SK-N-SH (cell line): ENCODE results near the gene ADGRE3. TPM values are rescaled to one million over a fixed set of nuclear protein-coding genes. Genes with fewer than 3 reads are reported as not detected.

Experiments used
- CTCF ChIA-PET: fragments of 300-600, 350-600 bp; formaldehyde crosslinking; extraction: SDS; loops from one replicate; lab custom pipeline; 2021; lab: Yijun Ruan, JAX
- POLR2A ChIA-PET: fragments of 350-600 bp; sonication (Branson Sonifier 250); formaldehyde crosslinking; extraction: SDS; loops from one replicate; lab custom pipeline; 2020; ENCODE audit warnings: antibody characterized with exemption, inconsistent platforms; lab: Yijun Ruan, JAX
- DNase-seq: peaks from one replicate; pipeline ENCODE4 v3.0.0; 2012
- H2AFZ ChIP-seq: fragments of 200-600 bp; sonication (generic); 2 replicates; pipeline ENCODE4 v1.8.1; 2016; ENCODE audit warnings: antibody characterized with exemption, mild to moderate bottlenecking, low read depth
- H3F3A ChIP-seq: fragments of 200-600 bp; sonication (generic); replicated peaks from 2 replicates; pipeline ENCODE3; 2016; ENCODE audit warnings: antibody characterized with exemption, mild to moderate bottlenecking; ENCODE audit not compliant: insufficient read depth
- H3K27ac ChIP-seq, 2 experiments: fragments of 200-500 bp in 1 of 2; fragments of 200-600 bp in 1 of 2; sonication (Bioruptor generic) in 1 of 2; sonication (generic), shearing (Covaris generic) in 1 of 2; 2 replicates each; pipeline versions ENCODE4 v1.5.1 to v1.6.1; 2014 to 2016; ENCODE audit warnings: low read depth in 2 of 2, inconsistent platforms in 1 of 2, low read length in 1 of 2, mild to moderate bottlenecking in 1 of 2, mixed read lengths in 1 of 2
- H3K27me3 ChIP-seq: fragments of 200-600 bp; sonication (generic), shearing (Covaris generic); 2 replicates; pipeline ENCODE4 v1.6.1; 2016; ENCODE audit warnings: mixed run types; ENCODE audit not compliant: insufficient read depth
- H3K36me3 ChIP-seq, 2 experiments: fragments of 200-500 bp in 1 of 2; fragments of 200-600 bp in 1 of 2; sonication (Bioruptor generic) in 1 of 2; sonication (generic) in 1 of 2; replicated peaks in 1 of 2; 2 replicates each; pipeline versions ENCODE3 to v1.5.1; 2014 to 2016; ENCODE audit warnings: low read length in 1 of 2, mild to moderate bottlenecking in 1 of 2; ENCODE audit not compliant: insufficient read depth in 2 of 2, control insufficient read depth in 1 of 2
- H3K4me1 ChIP-seq, 2 experiments: fragments of 200-500 bp in 1 of 2; fragments of 200-600 bp in 1 of 2; sonication (Bioruptor generic) in 1 of 2; sonication (generic), shearing (Covaris generic) in 1 of 2; 2 replicates each; pipeline versions ENCODE4 v1.5.1 to v1.6.1; 2014 to 2016; ENCODE audit warnings: low read depth in 1 of 2, low read length in 1 of 2, mixed run types in 1 of 2; ENCODE audit not compliant: insufficient read depth in 2 of 2, control insufficient read depth in 1 of 2
- H3K4me2 ChIP-seq: fragments of 200-600 bp; sonication (generic), shearing (Covaris generic); 2 replicates; pipeline ENCODE4 v1.6.1; 2017; ENCODE audit warnings: mixed run types
- H3K4me3 ChIP-seq, 2 experiments: fragments of 200-500 bp in 1 of 2; fragments of 200-600 bp in 1 of 2; sonication (Bioruptor generic) in 1 of 2; sonication (generic), shearing (Covaris generic) in 1 of 2; 2 replicates each; pipeline versions ENCODE4 v1.5.1 to v1.8.1; 2014 to 2016; ENCODE audit warnings: low read depth in 2 of 2, inconsistent platforms in 1 of 2, low read length in 1 of 2, mild to moderate bottlenecking in 1 of 2, mixed read lengths in 1 of 2, moderate library complexity in 1 of 2
- H3K79me2 ChIP-seq: fragments of 200-600 bp; sonication (generic); 2 replicates; pipeline ENCODE4 v1.8.1; 2017; ENCODE audit warnings: mild to moderate bottlenecking; ENCODE audit not compliant: insufficient read depth
- H3K9ac ChIP-seq: fragments of 200-600 bp; sonication (generic); 2 replicates; pipeline ENCODE4 v1.6.1; 2017; ENCODE audit warnings: mixed run types
- H3K9me2 ChIP-seq: fragments of 200-600 bp; sonication (generic); 2 replicates; pipeline ENCODE4 v1.6.1; 2017; ENCODE audit warnings: mixed run types
- H3K9me3 ChIP-seq: fragments of 200-600 bp; sonication (generic); 2 replicates; pipeline ENCODE4 v1.6.1; 2017; ENCODE audit warnings: mixed run types, mild to moderate bottlenecking, moderate library complexity
- H4K20me1 ChIP-seq: fragments of 200-600 bp; sonication (generic); 2 replicates; pipeline ENCODE4 v1.6.1; 2017; ENCODE audit warnings: mild to moderate bottlenecking, mixed run types; ENCODE audit not compliant: insufficient read depth
- ELF1 ChIP-seq: IDR thresholded peaks from 2 replicates; pipeline ENCODE4 v1.4.0; 2012
- EZH2phosphoT487 ChIP-seq: fragments of 200-600 bp; sonication (generic); IDR thresholded peaks from 2 replicates; pipeline ENCODE4 v1.6.1; 2017; ENCODE audit warnings: low read depth, mixed run types, mild to moderate bottlenecking, antibody characterized with exemption, moderate library complexity, borderline replicate concordance
- FOSL2 ChIP-seq: IDR thresholded peaks from 2 replicates; pipeline ENCODE4 v1.4.0; 2012; ENCODE audit warnings: low read depth, mild to moderate bottlenecking, moderate library complexity, borderline replicate concordance
- FOXJ3 ChIP-seq: sonication (generic); formaldehyde crosslinking; IDR thresholded peaks from 2 replicates; pipeline ENCODE4 v1.5.1; 2020; ENCODE audit warnings: mild to moderate bottlenecking, missing genetic modification reagents
- FOXM1 ChIP-seq: IDR thresholded peaks from 2 replicates; pipeline ENCODE4 v1.4.0; 2012; ENCODE audit warnings: low read depth, mild to moderate bottlenecking
- GATA2 ChIP-seq: sonication (generic); formaldehyde crosslinking; IDR thresholded peaks from 2 replicates; pipeline ENCODE4 v1.5.0; 2020; ENCODE audit warnings: mild to moderate bottlenecking, missing genetic modification reagents
- IRF3 ChIP-seq: fragments of 150-350 bp; IDR thresholded peaks from 2 replicates; pipeline ENCODE4 v1.6.1; 2016; ENCODE audit warnings: mild to moderate bottlenecking, low read depth, low read length
- NFIC ChIP-seq: IDR thresholded peaks from 2 replicates; pipeline ENCODE4 v1.4.0; 2012; ENCODE audit warnings: borderline replicate concordance
- NRF1 ChIP-seq: IDR thresholded peaks from 2 replicates; pipeline ENCODE4 v1.6.1; 2012; ENCODE audit warnings: low read depth, mild to moderate bottlenecking, low read length
- POLR2AphosphoS5 ChIP-seq: IDR thresholded peaks from 2 replicates; pipeline ENCODE4 v1.6.1; 2012; ENCODE audit warnings: low read depth, low read length
- RXRA ChIP-seq: IDR thresholded peaks from 2 replicates; pipeline ENCODE4 v1.4.0; 2012; ENCODE audit warnings: low read depth, mild to moderate bottlenecking, borderline replicate concordance
- TCF12 ChIP-seq: IDR thresholded peaks from 2 replicates; pipeline ENCODE4 v1.4.0; 2012
- TEAD4 ChIP-seq: IDR thresholded peaks from 2 replicates; pipeline ENCODE4 v1.4.0; 2012; ENCODE audit warnings: mild to moderate bottlenecking, borderline replicate concordance; ENCODE audit not compliant: insufficient read depth
- USF1 ChIP-seq: IDR thresholded peaks from 2 replicates; pipeline ENCODE4 v1.4.0; 2012; ENCODE audit warnings: low read depth, borderline replicate concordance
- YY1 ChIP-seq: IDR thresholded peaks from 2 replicates; pipeline ENCODE4 v1.4.0; 2012; ENCODE audit warnings: low read depth, mild to moderate bottlenecking
- ZBTB33 ChIP-seq: IDR thresholded peaks from 2 replicates; pipeline ENCODE4 v1.4.0; 2012; ENCODE audit warnings: low read depth, borderline replicate concordance
- WGBS: methylation state at CpG from one replicate; pipeline ENCODE4 v1.1.6; 2017; ENCODE audit warnings: low lambda C conversion rate; 5-methylcytosine and 5-hydroxymethylcytosine counted together
- polyA plus RNA-seq, 3 experiments: library from polyadenylated mRNA; depleted of rRNA; stranded (reverse); fragments of >200 nt; gene quantifications; 2 replicates each; pipeline ENCODE4 v1.2.3, GENCODE V29; 2012
- TF ChIP-seq, protein P1 (sequence below): fragments of 200-600 bp; sonication (generic); IDR thresholded peaks from 2 replicates; pipeline ENCODE4 v1.6.1; 2017; ENCODE audit warnings: antibody characterized with exemption, mild to moderate bottlenecking, moderate library complexity

Gene ADGRE3
- polyA plus RNA-seq, 1 of the 3 experiments (the other 2 are of a cell fraction) = not detected

GRCh38 chr19:14603990-14604387 lies 70.7 kb downstream of the ADGRE3 start:
- WGBS = 9% methylated on average over 2 of the region's 2 CpGs
- no peaks in the 10 kb centered on the region for H3K79me2 ChIP-seq
- POLR2A ChIA-PET = no interaction called here

More at GRCh38 chr19:14603990-14604387, 70.7 kb downstream of the ADGRE3 start:
- H2AFZ ChIP-seq = no peak overlapping the region
- no peak for TF ChIP-seq RXRA
- no peak for TF ChIP-seq FOXM1
- no peak for TF ChIP-seq USF1
- no peak for TF ChIP-seq POLR2AphosphoS5
- no peak for TF ChIP-seq ZBTB33
- no peak for TF ChIP-seq IRF3
- TF ChIP-seq FOXJ3 = no peak
- no peak for TF ChIP-seq GATA2
- TF ChIP-seq, protein P1, sequence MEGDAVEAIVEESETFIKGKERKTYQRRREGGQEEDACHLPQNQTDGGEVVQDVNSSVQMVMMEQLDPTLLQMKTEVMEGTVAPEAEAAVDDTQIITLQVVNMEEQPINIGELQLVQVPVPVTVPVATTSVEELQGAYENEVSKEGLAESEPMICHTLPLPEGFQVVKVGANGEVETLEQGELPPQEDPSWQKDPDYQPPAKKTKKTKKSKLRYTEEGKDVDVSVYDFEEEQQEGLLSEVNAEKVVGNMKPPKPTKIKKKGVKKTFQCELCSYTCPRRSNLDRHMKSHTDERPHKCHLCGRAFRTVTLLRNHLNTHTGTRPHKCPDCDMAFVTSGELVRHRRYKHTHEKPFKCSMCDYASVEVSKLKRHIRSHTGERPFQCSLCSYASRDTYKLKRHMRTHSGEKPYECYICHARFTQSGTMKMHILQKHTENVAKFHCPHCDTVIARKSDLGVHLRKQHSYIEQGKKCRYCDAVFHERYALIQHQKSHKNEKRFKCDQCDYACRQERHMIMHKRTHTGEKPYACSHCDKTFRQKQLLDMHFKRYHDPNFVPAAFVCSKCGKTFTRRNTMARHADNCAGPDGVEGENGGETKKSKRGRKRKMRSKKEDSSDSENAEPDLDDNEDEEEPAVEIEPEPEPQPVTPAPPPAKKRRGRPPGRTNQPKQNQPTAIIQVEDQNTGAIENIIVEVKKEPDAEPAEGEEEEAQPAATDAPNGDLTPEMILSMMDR = no peak
- no peak for TF ChIP-seq TEAD4
- no peak for TF ChIP-seq ELF1
- TF ChIP-seq EZH2phosphoT487 = no peak
- TF ChIP-seq NFIC = no peak
- TF ChIP-seq YY1 = no peak
- no peak for TF ChIP-seq FOSL2
- no peak for TF ChIP-seq TCF12
- TF ChIP-seq NRF1 = no peak
- TF ChIP-seq, all 33 proteins: peak for 0
- H3K9me3 ChIP-seq = no peaks in the 10 kb centered on the region
- no peaks in the 10 kb centered on the region for H3K9me2 ChIP-seq
- no peak overlapping the region for H3K4me2 ChIP-seq
- no peak overlapping the region for H3K4me3 ChIP-seq
- no peaks in the 10 kb centered on the region for H3F3A ChIP-seq
- no peak overlapping the region for H3K9ac ChIP-seq
- DNase-seq = no peak
- no peaks in the 10 kb centered on the region for H4K20me1 ChIP-seq
- no peak overlapping the region for H3K27ac ChIP-seq
- no peaks in the 10 kb centered on the region for H3K36me3 ChIP-seq
- H3K27me3 ChIP-seq = peaks cover 22% of the 10 kb centered on the region; the same call in 1 of the 2 replicates
- CTCF ChIA-PET = no interaction called here
- no peaks in the 10 kb centered on the region for H3K4me1 ChIP-seq
